ENCODE data around the gene LPIN1. TPM values are rescaled to one million over a fixed set of nuclear protein-coding genes. Genes with fewer than 3 reads are reported as not detected.

Gene LPIN1
- total and polyA plus RNA-seq, 2 of the 13 experiments (the other 11 are each of a cell fraction or from before 2014, with no cell fraction given) = 9.7 to 19.4 TPM

DNA sequence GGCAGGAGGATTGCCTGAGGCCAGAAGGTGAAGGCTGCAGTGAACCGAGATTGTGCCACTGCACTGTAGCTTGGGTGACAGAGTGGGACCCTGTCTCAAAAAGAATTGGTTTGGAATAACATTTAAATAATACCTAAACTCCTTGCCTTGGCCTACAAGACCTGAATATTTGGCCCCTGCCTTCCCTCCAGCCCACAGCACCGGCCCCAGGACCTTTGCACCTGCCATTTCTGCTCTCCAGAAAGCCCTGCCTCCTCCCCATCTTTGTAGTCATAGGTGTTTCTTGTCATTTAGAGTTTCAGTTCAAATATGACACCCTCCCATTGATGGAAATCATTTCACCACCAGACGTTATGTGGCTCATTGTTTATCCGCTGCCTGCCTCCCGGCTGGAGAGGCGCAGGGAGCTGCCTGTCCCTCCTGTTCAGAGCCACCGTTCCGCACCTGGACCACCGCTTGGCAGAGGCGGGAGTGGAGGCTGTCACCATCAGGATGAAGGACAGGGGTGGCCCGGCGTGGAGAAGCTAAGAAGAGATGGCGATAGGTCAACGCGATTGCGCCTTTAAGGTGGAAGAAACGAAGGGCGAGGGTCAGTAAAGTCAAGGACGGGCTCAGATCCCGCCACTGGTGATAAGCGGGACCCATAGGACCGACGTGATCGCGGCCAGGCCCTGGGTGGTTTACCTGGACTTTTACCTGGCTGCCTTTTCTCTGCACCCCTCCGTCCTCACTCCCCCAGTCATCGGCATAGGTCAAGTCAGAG is 638 bp upstream of the LPIN1 start (continued):
- TF ChIP-seq, protein P1, sequence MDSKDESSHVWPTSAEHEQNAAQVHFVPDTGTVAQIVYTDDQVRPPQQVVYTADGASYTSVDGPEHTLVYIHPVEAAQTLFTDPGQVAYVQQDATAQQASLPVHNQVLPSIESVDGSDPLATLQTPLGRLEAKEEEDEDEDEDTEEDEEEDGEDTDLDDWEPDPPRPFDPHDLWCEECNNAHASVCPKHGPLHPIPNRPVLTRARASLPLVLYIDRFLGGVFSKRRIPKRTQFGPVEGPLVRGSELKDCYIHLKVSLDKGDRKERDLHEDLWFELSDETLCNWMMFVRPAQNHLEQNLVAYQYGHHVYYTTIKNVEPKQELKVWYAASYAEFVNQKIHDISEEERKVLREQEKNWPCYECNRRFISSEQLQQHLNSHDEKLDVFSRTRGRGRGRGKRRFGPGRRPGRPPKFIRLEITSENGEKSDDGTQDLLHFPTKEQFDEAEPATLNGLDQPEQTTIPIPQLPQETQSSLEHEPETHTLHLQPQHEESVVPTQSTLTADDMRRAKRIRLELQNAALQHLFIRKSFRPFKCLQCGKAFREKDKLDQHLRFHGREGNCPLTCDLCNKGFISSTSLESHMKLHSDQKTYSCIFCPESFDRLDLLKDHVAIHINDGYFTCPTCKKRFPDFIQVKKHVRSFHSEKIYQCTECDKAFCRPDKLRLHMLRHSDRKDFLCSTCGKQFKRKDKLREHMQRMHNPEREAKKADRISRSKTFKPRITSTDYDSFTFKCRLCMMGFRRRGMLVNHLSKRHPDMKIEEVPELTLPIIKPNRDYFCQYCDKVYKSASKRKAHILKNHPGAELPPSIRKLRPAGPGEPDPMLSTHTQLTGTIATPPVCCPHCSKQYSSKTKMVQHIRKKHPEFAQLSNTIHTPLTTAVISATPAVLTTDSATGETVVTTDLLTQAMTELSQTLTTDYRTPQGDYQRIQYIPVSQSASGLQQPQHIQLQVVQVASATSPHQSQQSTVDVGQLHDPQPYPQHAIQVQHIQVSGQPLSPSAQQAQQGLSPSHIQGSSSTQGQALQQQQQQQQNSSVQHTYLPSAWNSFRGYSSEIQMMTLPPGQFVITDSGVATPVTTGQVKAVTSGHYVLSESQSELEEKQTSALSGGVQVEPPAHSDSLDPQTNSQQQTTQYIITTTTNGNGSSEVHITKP (CRISPR knock-in tag; IDR thresholded peaks at IDR 0.05; ENCODE audit: low read depth) = 0 out of 2 replicates have a peak, but pooled peaks have one; percentile 42
- TF ChIP-seq ZNF343 (CRISPR knock-in tag; IDR thresholded peaks at IDR 0.05) (no peak), ZMYM4 (CRISPR knock-in tag; IDR thresholded peaks at IDR 0.05) (no peak), ZC3H4 (CRISPR knock-in tag; IDR thresholded peaks at IDR 0.05; ENCODE audit: borderline replicate concordance) (no peak), ZNF496 (CRISPR knock-in tag; IDR thresholded peaks at IDR 0.05; ENCODE audit: insufficient replicate concordance) (no peak), MAZ (IDR thresholded peaks at IDR 0.05; ENCODE audit: borderline replicate concordance, low read depth, low read length) (no peak; the same call in 1 of the 2 replicates), MAZ (CRISPR knock-in tag; IDR thresholded peaks at IDR 0.05; ENCODE audit: low read depth) (no peak), SMAD9 (CRISPR knock-in tag; IDR thresholded peaks at IDR 0.05) (0 out of 2 replicates have a peak, but pooled peaks have one; percentile 20), MED1 (CRISPR knock-in tag; IDR thresholded peaks at IDR 0.05) (no peak), AGO1 (IDR thresholded peaks at IDR 0.05; ENCODE audit: low read depth, low read length, poor library complexity, severe bottlenecking) (no peak)
- TF ChIP-seq, protein P2, sequence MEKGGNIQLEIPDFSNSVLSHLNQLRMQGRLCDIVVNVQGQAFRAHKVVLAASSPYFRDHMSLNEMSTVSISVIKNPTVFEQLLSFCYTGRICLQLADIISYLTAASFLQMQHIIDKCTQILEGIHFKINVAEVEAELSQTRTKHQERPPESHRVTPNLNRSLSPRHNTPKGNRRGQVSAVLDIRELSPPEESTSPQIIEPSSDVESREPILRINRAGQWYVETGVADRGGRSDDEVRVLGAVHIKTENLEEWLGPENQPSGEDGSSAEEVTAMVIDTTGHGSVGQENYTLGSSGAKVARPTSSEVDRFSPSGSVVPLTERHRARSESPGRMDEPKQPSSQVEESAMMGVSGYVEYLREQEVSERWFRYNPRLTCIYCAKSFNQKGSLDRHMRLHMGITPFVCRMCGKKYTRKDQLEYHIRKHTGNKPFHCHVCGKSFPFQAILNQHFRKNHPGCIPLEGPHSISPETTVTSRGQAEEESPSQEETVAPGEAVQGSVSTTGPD (CRISPR knock-in tag; IDR thresholded peaks at IDR 0.05) = no peak
- TF ChIP-seq, protein P3, sequence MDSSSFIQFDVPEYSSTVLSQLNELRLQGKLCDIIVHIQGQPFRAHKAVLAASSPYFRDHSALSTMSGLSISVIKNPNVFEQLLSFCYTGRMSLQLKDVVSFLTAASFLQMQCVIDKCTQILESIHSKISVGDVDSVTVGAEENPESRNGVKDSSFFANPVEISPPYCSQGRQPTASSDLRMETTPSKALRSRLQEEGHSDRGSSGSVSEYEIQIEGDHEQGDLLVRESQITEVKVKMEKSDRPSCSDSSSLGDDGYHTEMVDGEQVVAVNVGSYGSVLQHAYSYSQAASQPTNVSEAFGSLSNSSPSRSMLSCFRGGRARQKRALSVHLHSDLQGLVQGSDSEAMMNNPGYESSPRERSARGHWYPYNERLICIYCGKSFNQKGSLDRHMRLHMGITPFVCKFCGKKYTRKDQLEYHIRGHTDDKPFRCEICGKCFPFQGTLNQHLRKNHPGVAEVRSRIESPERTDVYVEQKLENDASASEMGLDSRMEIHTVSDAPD (CRISPR knock-in tag; IDR thresholded peaks at IDR 0.05) = 0 out of 2 replicates have a peak, but pooled peaks have one; percentile 32
- TF ChIP-seq, protein P4, sequence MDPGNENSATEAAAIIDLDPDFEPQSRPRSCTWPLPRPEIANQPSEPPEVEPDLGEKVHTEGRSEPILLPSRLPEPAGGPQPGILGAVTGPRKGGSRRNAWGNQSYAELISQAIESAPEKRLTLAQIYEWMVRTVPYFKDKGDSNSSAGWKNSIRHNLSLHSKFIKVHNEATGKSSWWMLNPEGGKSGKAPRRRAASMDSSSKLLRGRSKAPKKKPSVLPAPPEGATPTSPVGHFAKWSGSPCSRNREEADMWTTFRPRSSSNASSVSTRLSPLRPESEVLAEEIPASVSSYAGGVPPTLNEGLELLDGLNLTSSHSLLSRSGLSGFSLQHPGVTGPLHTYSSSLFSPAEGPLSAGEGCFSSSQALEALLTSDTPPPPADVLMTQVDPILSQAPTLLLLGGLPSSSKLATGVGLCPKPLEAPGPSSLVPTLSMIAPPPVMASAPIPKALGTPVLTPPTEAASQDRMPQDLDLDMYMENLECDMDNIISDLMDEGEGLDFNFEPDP (CRISPR knock-in tag; conservative IDR thresholded peaks at IDR 0.05) = 0 out of 2 replicates have a peak, but pooled peaks have one; percentile 29
- TF ChIP-seq, protein P5, sequence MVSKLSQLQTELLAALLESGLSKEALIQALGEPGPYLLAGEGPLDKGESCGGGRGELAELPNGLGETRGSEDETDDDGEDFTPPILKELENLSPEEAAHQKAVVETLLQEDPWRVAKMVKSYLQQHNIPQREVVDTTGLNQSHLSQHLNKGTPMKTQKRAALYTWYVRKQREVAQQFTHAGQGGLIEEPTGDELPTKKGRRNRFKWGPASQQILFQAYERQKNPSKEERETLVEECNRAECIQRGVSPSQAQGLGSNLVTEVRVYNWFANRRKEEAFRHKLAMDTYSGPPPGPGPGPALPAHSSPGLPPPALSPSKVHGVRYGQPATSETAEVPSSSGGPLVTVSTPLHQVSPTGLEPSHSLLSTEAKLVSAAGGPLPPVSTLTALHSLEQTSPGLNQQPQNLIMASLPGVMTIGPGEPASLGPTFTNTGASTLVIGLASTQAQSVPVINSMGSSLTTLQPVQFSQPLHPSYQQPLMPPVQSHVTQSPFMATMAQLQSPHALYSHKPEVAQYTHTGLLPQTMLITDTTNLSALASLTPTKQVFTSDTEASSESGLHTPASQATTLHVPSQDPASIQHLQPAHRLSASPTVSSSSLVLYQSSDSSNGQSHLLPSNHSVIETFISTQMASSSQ (IDR thresholded peaks at IDR 0.05; ENCODE audit: low read depth) = no peak
- TF ChIP-seq, protein P5 (CRISPR knock-in tag; IDR thresholded peaks at IDR 0.05; ENCODE audit: borderline replicate concordance) = 0 out of 2 replicates have a peak, but pooled peaks have one; percentile 20
